NT2/D1 (cell line): ENCODE measurements around the gene SLC37A1.

Experiments
- DNase-seq: peaks from one replicate; pipeline ENCODE4 v3.0.0-alpha.2; 2011; ENCODE audit warnings: low read depth, low spot score
- H3K27me3 ChIP-seq: 2 replicates; pipeline ENCODE4 v1.6.0; 2011; ENCODE audit warnings: mild to moderate bottlenecking; ENCODE audit not compliant: insufficient read length, insufficient read depth
- H3K36me3 ChIP-seq: 2 replicates; pipeline ENCODE4 v1.6.1; 2011; ENCODE audit warnings: mild to moderate bottlenecking, low read length, mixed read lengths; ENCODE audit not compliant: insufficient read depth, insufficient read length
- H3K4me1 ChIP-seq: 2 replicates; pipeline ENCODE4 v1.5.1; 2011; ENCODE audit not compliant: insufficient read depth, insufficient read length
- H3K4me3 ChIP-seq: 2 replicates; pipeline ENCODE4 v1.5.1; 2011; ENCODE audit warnings: low read depth; ENCODE audit not compliant: insufficient read length
- H3K9ac ChIP-seq: 2 replicates; pipeline ENCODE4 v1.6.0; 2011; ENCODE audit warnings: low read depth; ENCODE audit not compliant: insufficient read length
- H3K9me3 ChIP-seq: 2 replicates; pipeline ENCODE4 v1.5.1; 2011; ENCODE audit warnings: mild to moderate bottlenecking, low read length; ENCODE audit not compliant: insufficient read depth
- SUZ12 ChIP-seq: IDR thresholded peaks from 2 replicates; pipeline ENCODE4 v1.6.1; 2011; ENCODE audit not compliant: insufficient read length, insufficient read depth; ENCODE audit errors: extremely low read depth
- YY1 ChIP-seq: IDR thresholded peaks from 2 replicates; pipeline ENCODE4 v1.6.1; 2011; ENCODE audit not compliant: insufficient read length, insufficient read depth
- ZNF274 ChIP-seq: IDR thresholded peaks from 2 replicates; pipeline ENCODE4 v1.6.1; 2011; ENCODE audit warnings: mild to moderate bottlenecking, low read depth, low read length

Gene SLC37A1

DNA sequence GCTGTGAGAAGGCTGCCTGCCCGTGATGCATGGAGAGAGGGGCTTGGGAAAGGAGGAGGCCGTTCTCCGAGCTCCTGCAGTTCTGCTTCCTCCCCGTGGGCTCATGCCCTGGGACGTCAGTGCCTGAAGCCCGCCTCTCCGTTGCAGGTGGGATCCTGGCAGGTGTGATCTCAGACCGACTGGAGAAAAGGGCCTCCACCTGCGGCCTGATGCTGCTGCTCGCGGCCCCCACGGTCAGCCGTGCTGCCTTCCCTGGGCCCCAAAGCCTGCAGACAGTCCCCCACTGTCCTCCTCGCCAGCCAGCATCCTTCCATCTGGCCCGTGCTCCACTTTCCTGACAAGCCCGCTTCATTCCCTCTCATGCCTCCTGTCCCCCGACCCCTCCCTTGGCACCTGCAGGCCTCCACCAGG is 50.9 kb downstream of the SLC37A1 start:
- H3K9me3 ChIP-seq, result no peaks in the 10 kb centered on the region
- peaks cover 13% of the 10 kb centered on the region for H3K4me1 ChIP-seq
- TF ChIP-seq ZNF274 (no peak), YY1 (no peak), SUZ12 (no peak)
- no peak overlapping the region for H3K4me3 ChIP-seq
- peaks cover 14% of the 10 kb centered on the region for H3K36me3 ChIP-seq
- no peaks in the 10 kb centered on the region for H3K27me3 ChIP-seq
- DNase-seq, result no peak
- no peak overlapping the region for H3K9ac ChIP-seq

DNA sequence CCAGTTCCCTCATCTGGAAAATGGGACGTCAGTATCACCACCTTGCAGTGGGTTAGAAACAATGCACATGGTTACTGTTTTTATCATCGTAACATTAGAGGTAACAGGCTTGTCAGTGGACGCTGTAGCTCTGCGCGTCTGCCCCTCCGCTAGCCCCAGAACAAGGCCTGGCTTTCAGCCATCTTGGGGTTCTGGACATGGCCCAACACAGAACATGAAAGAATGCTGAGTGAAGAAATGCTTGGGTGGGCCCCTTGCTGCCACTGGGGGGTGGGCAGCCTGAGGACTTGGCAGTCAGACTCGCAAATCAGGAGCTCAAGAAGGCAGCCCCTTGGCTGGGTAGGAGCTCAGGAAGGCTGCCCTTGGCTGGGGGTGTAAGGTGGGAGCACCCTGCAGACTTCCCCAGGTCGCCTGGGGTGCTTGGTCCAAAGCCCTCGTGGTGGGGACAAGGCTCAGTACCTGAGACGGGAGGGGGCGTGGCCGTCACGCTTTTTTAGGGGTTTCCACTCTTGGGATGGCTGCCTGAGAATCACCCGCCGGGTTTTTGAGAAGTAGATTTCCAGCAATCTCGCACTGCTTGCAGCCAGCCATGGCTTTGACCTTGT is 51.7 kb downstream of the SLC37A1 start:
- H3K9me3 ChIP-seq, result no peaks in the 10 kb centered on the region
- no peak overlapping the region for H3K9ac ChIP-seq
- peaks cover 13% of the 10 kb centered on the region for H3K4me1 ChIP-seq
- H3K27me3 ChIP-seq, result no peaks in the 10 kb centered on the region
- TF ChIP-seq ZNF274 (no peak), SUZ12 (no peak), YY1 (no peak)
- DNase-seq, result no peak
- peaks cover 14% of the 10 kb centered on the region for H3K36me3 ChIP-seq
- no peak overlapping the region for H3K4me3 ChIP-seq

DNA sequence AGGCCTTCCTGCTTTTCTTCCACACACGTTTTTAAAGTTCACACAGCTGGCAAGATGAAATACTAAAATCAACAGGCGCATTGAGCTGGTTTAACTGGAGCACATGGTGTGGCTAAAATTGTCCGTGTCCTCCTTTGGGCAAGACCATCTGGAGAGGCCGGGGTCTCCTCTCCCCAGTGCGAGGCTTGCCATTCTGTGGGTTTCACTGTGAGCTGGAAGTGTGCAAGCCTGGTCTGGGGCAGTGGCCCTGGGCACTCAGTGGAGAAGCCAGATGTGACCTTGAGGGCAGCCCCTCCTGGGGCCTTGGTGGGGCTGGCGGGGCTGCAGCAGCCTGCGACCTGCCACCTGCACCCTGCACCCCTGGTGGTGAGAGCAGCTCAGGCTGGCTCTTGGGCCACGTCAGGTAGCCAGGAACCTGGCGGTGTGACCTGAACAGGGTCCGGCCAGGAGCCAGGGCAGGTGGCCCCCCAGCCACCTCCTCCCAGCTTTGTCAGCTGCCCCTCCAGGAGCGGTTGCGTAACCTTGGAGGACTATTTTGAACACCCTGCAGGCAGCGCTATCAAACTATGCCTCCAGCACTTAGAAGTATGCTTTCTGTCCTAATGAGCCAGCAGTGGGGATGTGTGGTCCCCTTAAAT is 52.4 kb downstream of the SLC37A1 start:
- no peak for TF ChIP-seq ZNF274
- TF ChIP-seq YY1, result no peak
- no peak for TF ChIP-seq SUZ12
- no peak overlapping the region for H3K4me3 ChIP-seq
- H3K36me3 ChIP-seq, result peaks cover 18% of the 10 kb centered on the region
- no peak overlapping the region for H3K9ac ChIP-seq
- H3K27me3 ChIP-seq, result no peaks in the 10 kb centered on the region
- H3K9me3 ChIP-seq, result no peaks in the 10 kb centered on the region
- no peak for DNase-seq
- H3K4me1 ChIP-seq, result peaks cover 17% of the 10 kb centered on the region

DNA sequence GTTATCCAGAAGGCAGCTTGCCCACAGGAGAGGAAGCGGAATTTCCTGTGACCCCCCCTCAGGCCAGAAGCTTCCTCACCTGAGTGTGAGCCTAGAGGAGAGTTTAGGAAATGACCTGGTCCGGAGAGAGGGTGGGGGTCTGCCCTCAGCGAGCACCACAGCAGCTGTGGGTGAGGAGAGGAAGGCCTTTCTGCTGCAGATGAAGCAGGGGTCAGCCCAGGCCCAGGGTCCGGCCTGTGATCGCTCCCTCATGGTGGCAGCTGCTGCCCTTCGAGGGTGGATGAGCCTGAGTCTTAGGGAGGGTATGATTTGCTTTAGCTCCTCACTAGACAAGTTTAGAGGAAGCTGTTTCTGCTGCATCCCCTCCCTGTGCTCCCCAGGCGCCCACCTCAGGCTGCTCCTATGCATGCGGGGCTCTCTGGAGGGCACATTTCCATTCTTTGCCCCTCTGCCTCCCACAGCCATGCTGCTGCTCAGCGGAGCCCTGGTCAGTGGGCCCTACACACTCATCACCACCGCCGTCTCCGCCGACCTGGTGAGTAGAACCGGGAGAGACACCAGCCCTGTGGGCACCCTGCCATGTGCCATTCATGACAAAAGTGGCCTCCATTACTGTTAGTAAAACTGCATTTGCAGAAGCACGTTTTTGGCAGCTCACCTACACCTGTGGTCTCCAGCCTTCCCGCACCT is 53.0 kb downstream of the SLC37A1 start:
- H3K36me3 ChIP-seq, result peaks cover 18% of the 10 kb centered on the region
- DNase-seq, result no peak
- no peak for TF ChIP-seq ZNF274
- TF ChIP-seq YY1, result no peak
- TF ChIP-seq SUZ12, result no peak
- no peaks in the 10 kb centered on the region for H3K27me3 ChIP-seq
- no peak overlapping the region for H3K4me3 ChIP-seq
- H3K9ac ChIP-seq, result peak overlapping the region; percentile 4
- H3K9me3 ChIP-seq, result no peaks in the 10 kb centered on the region
- peaks cover 18% of the 10 kb centered on the region for H3K4me1 ChIP-seq

DNA sequence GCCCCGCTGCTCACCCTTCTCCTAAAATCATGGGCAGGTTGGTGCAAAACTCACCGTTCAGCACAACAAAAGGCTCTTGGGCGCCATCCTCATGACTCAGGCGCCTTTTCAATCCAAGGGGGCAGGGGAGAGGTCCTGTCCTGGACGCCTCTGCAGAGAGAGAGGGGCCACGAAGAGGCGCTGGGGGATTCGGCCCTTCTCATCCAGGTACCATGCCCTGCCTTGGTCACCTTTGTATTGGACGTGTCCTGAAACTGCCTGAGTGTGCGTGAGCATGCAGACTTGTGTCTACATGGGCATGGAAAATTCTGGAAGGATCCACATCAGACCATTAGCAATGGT is 53.5 kb downstream of the SLC37A1 start:
- peaks cover 20% of the 10 kb centered on the region for H3K4me1 ChIP-seq
- TF ChIP-seq SUZ12 (no peak), YY1 (no peak), ZNF274 (no peak)
- H3K36me3 ChIP-seq, result peaks cover 13% of the 10 kb centered on the region
- H3K27me3 ChIP-seq, result no peaks in the 10 kb centered on the region
- no peaks in the 10 kb centered on the region for H3K9me3 ChIP-seq
- no peak for DNase-seq
- no peak overlapping the region for H3K4me3 ChIP-seq
- no peak overlapping the region for H3K9ac ChIP-seq

DNA sequence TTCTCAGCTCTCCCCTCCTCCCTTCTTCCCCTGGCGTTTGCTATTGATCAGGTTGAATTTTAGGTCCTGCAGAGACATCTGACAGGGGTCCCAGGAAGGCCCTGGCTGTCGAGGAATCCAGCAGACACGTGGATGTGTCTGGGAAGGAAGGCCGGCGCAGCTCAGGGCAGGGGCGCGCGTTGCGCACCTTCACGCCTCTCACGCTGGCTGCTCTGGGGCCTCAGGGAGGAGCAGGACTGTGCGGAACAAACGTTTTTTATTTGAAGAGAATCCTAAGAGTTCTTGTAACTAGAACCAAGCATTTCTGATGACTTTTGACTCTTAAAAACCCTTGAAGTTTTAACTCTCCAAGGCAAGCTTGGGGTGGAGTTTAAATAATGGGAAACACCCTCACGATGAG is 54.2 kb downstream of the SLC37A1 start:
- no peak for DNase-seq
- Histone ChIP-seq H3K4me3 (no peak overlapping the region), H3K36me3 (peaks cover 11% of the 10 kb centered on the region)

DNA sequence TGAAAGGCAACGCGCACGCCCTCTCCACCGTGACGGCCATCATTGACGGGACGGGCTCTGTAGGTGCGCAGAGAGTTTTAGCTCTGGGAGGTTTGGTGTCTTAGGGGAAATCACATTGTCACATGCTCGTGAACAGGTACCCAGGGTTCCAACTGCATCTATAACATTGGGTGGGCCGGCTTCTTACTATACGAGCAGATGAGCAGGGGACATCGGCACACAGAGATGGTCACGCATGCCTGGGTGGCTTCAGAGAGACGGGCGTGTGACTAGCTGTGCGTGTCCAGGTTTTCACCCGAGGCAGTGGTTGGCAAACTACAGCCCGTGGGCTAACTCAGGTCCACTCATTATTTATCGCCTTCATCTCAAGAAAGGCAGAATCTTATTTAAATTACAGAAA is 54.7 kb downstream of the SLC37A1 start:
- H3K36me3 ChIP-seq, result peaks cover 11% of the 10 kb centered on the region
- H3K27me3 ChIP-seq, result no peaks in the 10 kb centered on the region

More for the DNA sequence above, 54.2 kb downstream of the SLC37A1 start:
- no peaks in the 10 kb centered on the region for H3K27me3 ChIP-seq
- H3K4me1 ChIP-seq, result peaks cover 20% of the 10 kb centered on the region
- no peak for TF ChIP-seq YY1
- TF ChIP-seq ZNF274, result no peak
- TF ChIP-seq SUZ12, result no peak
- no peak overlapping the region for H3K9ac ChIP-seq
- H3K9me3 ChIP-seq, result no peaks in the 10 kb centered on the region

More for the DNA sequence above, 54.7 kb downstream of the SLC37A1 start:
- Histone ChIP-seq H3K4me1 (peaks cover 20% of the 10 kb centered on the region), H3K4me3 (no peak overlapping the region), H3K9ac (no peak overlapping the region), H3K9me3 (no peaks in the 10 kb centered on the region)
- TF ChIP-seq YY1, result no peak
- no peak for TF ChIP-seq ZNF274
- no peak for TF ChIP-seq SUZ12
- no peak for DNase-seq
